GM12873 (cell line): Measurements from ENCODE around the gene SLC13A3.

Experiments
- CTCF ChIP-seq: IDR thresholded peaks from 2 replicates; pipeline ENCODE4 v1.5.1; 2012; ENCODE audit warnings: low read depth, mild to moderate bottlenecking, moderate library complexity, low read length, control low read depth; ENCODE audit not compliant: insufficient read depth; ENCODE audit errors: missing control alignments

SLC13A3 gene

GRCh38 chr20:46559001-46559400 lies 92.3 kb downstream of the SLC13A3 start:
- no peak for TF ChIP-seq CTCF

- TF ChIP-seq CTCF: no peak
Observed at GRCh38 chr20:46558511-46558959, 92.7 kb downstream of the SLC13A3 start.

- TF ChIP-seq CTCF: no peak
Observed at GRCh38 chr20:46557231-46557956, 93.9 kb downstream of the SLC13A3 start.

- no peak for TF ChIP-seq CTCF
Observed at GRCh38 chr20:46555370-46555956, 95.8 kb downstream of the SLC13A3 start.

GRCh38 chr20:46554828-46555227 lies 96.4 kb downstream of the SLC13A3 start:
- no peak for TF ChIP-seq CTCF

- TF ChIP-seq CTCF: no peak
Observed at GRCh38 chr20:46553926-46554325, 97.3 kb downstream of the SLC13A3 start.

- no peak for TF ChIP-seq CTCF
Observed at GRCh38 chr20:46552460-46553420, 98.5 kb downstream of the SLC13A3 start.
